Suprapubic skin (tissue), 4 donors: ENCODE results near the gene MAGI3. TPM values are rescaled to one million over a fixed set of nuclear protein-coding genes. Genes with fewer than 3 reads are reported as not detected.

Experiments used
- DNase-seq, 2 donors: peaks; one replicate each; pipeline ENCODE4 v3.0.0-alpha.2; 2019; ENCODE audit warnings: low spot score in 2 of 2
- H3K27ac ChIP-seq: fragments of 200-600 bp; sonication (generic); one replicate; pipeline ENCODE4 v1.5.1; 2019
- H3K27me3 ChIP-seq: fragments of 200-600 bp; sonication (generic); one replicate; pipeline ENCODE4 v1.5.1; 2019
- H3K36me3 ChIP-seq: fragments of 200-600 bp; sonication (generic); one replicate; pipeline ENCODE4 v1.5.1; 2019
- H3K4me1 ChIP-seq: fragments of 200-600 bp; sonication (generic); one replicate; pipeline ENCODE4 v1.5.1; 2019
- H3K4me3 ChIP-seq: fragments of 200-600 bp; sonication (generic); one replicate; pipeline ENCODE4 v1.5.1; 2019; ENCODE audit warnings: mild to moderate bottlenecking
- H3K9me3 ChIP-seq: fragments of 200-600 bp; sonication (generic); one replicate; pipeline ENCODE4 v1.5.1; 2019
- CTCF ChIP-seq, 2 donors: fragments of 200-600 bp in 1 of 2; fragments of 450-650 bp in 1 of 2; sonication (generic) in 1 of 2; IDR thresholded peaks; one replicate each; pipeline ENCODE4 v1.5.1; 2016 to 2019; ENCODE audit warnings: antibody characterized with exemption in 2 of 2, mild to moderate bottlenecking in 1 of 2, moderate library complexity in 1 of 2
- EP300 ChIP-seq: sonication (generic); formaldehyde crosslinking; IDR thresholded peaks from one replicate; pipeline ENCODE4 v1.6.1; 2017; ENCODE audit warnings: antibody characterized with exemption
- POLR2A ChIP-seq, 2 donors: fragments of 450-650 bp; IDR thresholded peaks; one replicate each; pipeline ENCODE4 v1.6.1; 2017; ENCODE audit warnings: antibody characterized with exemption in 2 of 2, mild to moderate bottlenecking in 2 of 2, moderate library complexity in 2 of 2
- POLR2AphosphoS5 ChIP-seq, 3 donors: sonication (generic); formaldehyde crosslinking; IDR thresholded peaks; one replicate each; pipeline ENCODE4 v1.6.1; 2017; ENCODE audit warnings: antibody characterized with exemption in 3 of 3
- whole genome bisulfite sequencing: methylation state at CpG from one replicate; pipeline ENCODE4 v1.1.5; 2018; 5-methylcytosine and 5-hydroxymethylcytosine counted together
- total RNA-seq, 4 donors: library from RNA; depleted of rRNA; stranded (reverse); fragments of >200 nt; gene quantifications; one replicate each; pipeline ENCODE4 v1.1.0, GENCODE V29; 2016

Gene MAGI3
- total RNA-seq, 4 donors from 2014 or later: 8.3 to 18.8 (median 10.7) TPM

GRCh38 chr1:113581323-113581722 lies 191.0 kb downstream of the MAGI3 start:
- H3K36me3 ChIP-seq: no peaks in the 10 kb centered on the region
- H3K4me1 ChIP-seq: no peaks in the 10 kb centered on the region
- no peaks in the 10 kb centered on the region for H3K9me3 ChIP-seq
- no peaks in the 10 kb centered on the region for H3K27me3 ChIP-seq
- H3K4me3 ChIP-seq: no peak overlapping the region
- no peak overlapping the region for H3K27ac ChIP-seq
- no peak for TF ChIP-seq POLR2AphosphoS5 (IDR thresholded peaks at IDR 0.05)
- no peak for TF ChIP-seq EP300
- no peak for TF ChIP-seq CTCF (IDR thresholded peaks at IDR 0.05)
- no peak for TF ChIP-seq POLR2A (IDR thresholded peaks at IDR 0.05)
- WGBS: 88% methylated on average over 1 of the region's 1 CpG
- DNase-seq: no peak

GRCh38 chr1:113582084-113582483 lies 191.8 kb downstream of the MAGI3 start:
- TF ChIP-seq POLR2AphosphoS5 (IDR thresholded peaks at IDR 0.05) (no peak), CTCF (IDR thresholded peaks at IDR 0.05) (no peak), EP300 (no peak), POLR2A (IDR thresholded peaks at IDR 0.05) (no peak)
- Histone ChIP-seq H3K36me3 (no peaks in the 10 kb centered on the region), H3K27ac (no peak overlapping the region), H3K9me3 (no peaks in the 10 kb centered on the region), H3K27me3 (no peaks in the 10 kb centered on the region), H3K4me1 (no peaks in the 10 kb centered on the region), H3K4me3 (no peak overlapping the region)
- DNase-seq: no peak
- 63% methylated on average over 1 of the region's 1 CpG for WGBS

- no peaks in the 10 kb centered on the region for H3K4me1 ChIP-seq
- no peaks in the 10 kb centered on the region for H3K36me3 ChIP-seq
- WGBS: 97% methylated on average over 5 of the region's 5 CpGs
- H3K9me3 ChIP-seq: no peaks in the 10 kb centered on the region
- TF ChIP-seq CTCF (IDR thresholded peaks at IDR 0.05): no peak
- no peak for TF ChIP-seq POLR2A (IDR thresholded peaks at IDR 0.05)
- no peak for TF ChIP-seq EP300
- TF ChIP-seq POLR2AphosphoS5 (IDR thresholded peaks at IDR 0.05): no peak
- H3K27me3 ChIP-seq: no peaks in the 10 kb centered on the region
- H3K4me3 ChIP-seq: no peak overlapping the region
- no peak for DNase-seq
- no peak overlapping the region for H3K27ac ChIP-seq
Observed at GRCh38 chr1:113587475-113587874, 197.2 kb downstream of the MAGI3 start.

GRCh38 chr1:113592230-113592629 lies 201.9 kb downstream of the MAGI3 start:
- WGBS: 89% methylated on average over 1 of the region's 1 CpG

More at GRCh38 chr1:113592230-113592629, 201.9 kb downstream of the MAGI3 start:
- DNase-seq: no peak
- no peak overlapping the region for H3K4me3 ChIP-seq
- no peaks in the 10 kb centered on the region for H3K27me3 ChIP-seq
- TF ChIP-seq CTCF (IDR thresholded peaks at IDR 0.05) (no peak), POLR2AphosphoS5 (IDR thresholded peaks at IDR 0.05) (no peak), EP300 (no peak), POLR2A (IDR thresholded peaks at IDR 0.05) (no peak)
- H3K4me1 ChIP-seq: no peaks in the 10 kb centered on the region
- no peak overlapping the region for H3K27ac ChIP-seq
- peaks cover 6% of the 10 kb centered on the region for H3K9me3 ChIP-seq
- peaks cover 23% of the 10 kb centered on the region for H3K36me3 ChIP-seq
